HL-60/S4 (cell line): ENCODE results near the gene AARS1.
"Not testable (repeated sequence)": the region's sequence is repeated elsewhere in the genome, so short reads cannot be mapped to it uniquely, and the experiment has no call there.

Source experiments
- in situ Hi-C: fragments of 300-500 bp; cut with MboI; formaldehyde crosslinking; loops from 2 replicates; pipeline ENCODE4 v1.14.3; 2022; ENCODE audit warnings: low sequenced_read_pairs

The AARS1 gene

GRCh38 chr16:70276392-70276791 is 12.9 kb downstream of the AARS1 start:
- in situ Hi-C loops = no loop called here

GRCh38 chr16:70271696-70272095 is 17.6 kb downstream of the AARS1 start:
- in situ Hi-C loops = no loop called here

GRCh38 chr16:70270176-70270575 is 19.1 kb downstream of the AARS1 start:
- in situ Hi-C loops = no loop called here

- in situ Hi-C loops = loop anchor here (10.0 kb wide), 1 partner anchor 275 kb away; no protein-coding TSS in a partner anchor
Measured at GRCh38 chr16:70269471-70269870, 19.8 kb downstream of the AARS1 start.

- in situ Hi-C loops = loop anchor here (10.0 kb wide), 1 partner anchor 277 kb away; no protein-coding TSS in a partner anchor
Measured at GRCh38 chr16:70267922-70268321, 21.4 kb downstream of the AARS1 start.

- in situ Hi-C loops = loop anchor here (10.0 kb wide), 1 partner anchor 277 kb away; no protein-coding TSS in a partner anchor
Measured at GRCh38 chr16:70267516-70267915, 21.8 kb downstream of the AARS1 start.

GRCh38 chr16:70259903-70260302 is 29.4 kb downstream of the AARS1 start:
- in situ Hi-C loops = loop anchor here (10.0 kb wide), 1 partner anchor 285 kb away; no protein-coding TSS in a partner anchor

GRCh38 chr16:70258946-70259345 is 30.4 kb downstream of the AARS1 start:
- in situ Hi-C loops = no loop called here

GRCh38 chr16:70258065-70258464 is 31.2 kb downstream of the AARS1 start:
- in situ Hi-C loops = no loop called here

- in situ Hi-C loops = no loop called here
Measured at GRCh38 chr16:70257391-70257790, 31.9 kb downstream of the AARS1 start.

- in situ Hi-C loops = no loop called here
Measured at GRCh38 chr16:70255574-70255973, 33.7 kb downstream of the AARS1 start.

- in situ Hi-C loops = no loop called here
Measured at GRCh38 chr16:70254965-70255286, 34.4 kb downstream of the AARS1 start.

- in situ Hi-C loops = no loop called here
Measured at GRCh38 chr16:70254180-70254964, 34.9 kb downstream of the AARS1 start.

- in situ Hi-C loops = no loop called here
Measured at GRCh38 chr16:70253291-70254106, 35.8 kb downstream of the AARS1 start.

- in situ Hi-C loops = no loop called here
Measured at GRCh38 chr16:70252355-70252988, 36.8 kb downstream of the AARS1 start.

- in situ Hi-C loops = no loop called here
Measured at GRCh38 chr16:70251629-70252354, 37.5 kb downstream of the AARS1 start, which contains the start of gene EXOSC6. TSS of gene EXOSC6 (minus strand) at chr16:70251940. CDS start at chr16:70251900, 40 bp downstream.

GRCh38 chr16:70250748-70251628 is 38.3 kb downstream of the AARS1 start:
- in situ Hi-C loops = no loop called here

GRCh38 chr16:70249697-70250096 is 39.6 kb downstream of the AARS1 start:
- in situ Hi-C loops = not testable (repeated sequence)

- in situ Hi-C loops = not testable (repeated sequence)
Measured at GRCh38 chr16:70238773-70239172, 50.5 kb downstream of the AARS1 start.

GRCh38 chr16:70231831-70232230 is 57.5 kb downstream of the AARS1 start:
- in situ Hi-C loops = not testable (repeated sequence)
